ENCODE measurements around the gene PTPN7. TPM values are rescaled to one million over a fixed set of nuclear protein-coding genes. Genes with fewer than 3 reads are reported as not detected.
"Not testable (repeated sequence)": the region's sequence is repeated elsewhere in the genome, so short reads cannot be mapped to it uniquely, and the experiment has no call there.

Gene PTPN7
- total and polyA plus RNA-seq, 2 experiments from 2014 or later: 0.41 TPM; not detected in 1

- no peaks in the 10 kb centered on the region for H3K79me2 ChIP-seq
- peak; percentile 3 for TF ChIP-seq EZH2 (IDR thresholded peaks at IDR 0.05; ENCODE audit: borderline replicate concordance)
- no peak for TF ChIP-seq CTCF (IDR thresholded peaks at IDR 0.05; ENCODE audit: poor library complexity)
- no peaks in the 10 kb centered on the region for H4K20me1 ChIP-seq (ENCODE audit: insufficient read depth, poor library complexity, severe bottlenecking)
- H3K9me3 ChIP-seq (ENCODE audit: low read depth): no peaks in the 10 kb centered on the region
- H3K4me3 ChIP-seq: peak within 1 kb of the TSS; percentile 33
- H3K9me2 ChIP-seq (replicated peaks; ENCODE audit: insufficient read depth): no peaks in the 10 kb centered on the region
- H3K4me2 ChIP-seq: peak within 1 kb of the TSS; percentile 88
- H3K4me1 ChIP-seq (ENCODE audit: insufficient read depth): peaks cover 22% of the 10 kb centered on the region
- peak; percentile 58 for DNase-seq (ENCODE audit: low spot score)
- WGBS (ENCODE audit: low lambda C conversion rate, missing lambda C conversion rate): 7% methylated on average over 39 of the region's 61 CpGs
- H3K27me3 ChIP-seq: peaks cover 32% of the 10 kb centered on the region
- H2AFZ ChIP-seq: no peak within 1 kb of the TSS
- no peak within 1 kb of the TSS for H3K27ac ChIP-seq
- H3K36me3 ChIP-seq (replicated peaks; ENCODE audit: insufficient read depth, low read depth): no peaks in the 10 kb centered on the region
Observed at GRCh38 chr1:202193614-202194327, 33.4 kb upstream of the PTPN7 start, which contains the start of gene LGR6. Gene LGR6, plus strand, starts transcription at chr1:202193799. Its CDS starts 191 bp downstream, at chr1:202193990.

GRCh38 chr1:202192770-202193613, 32.6 kb upstream of the PTPN7 start:
- Histone ChIP-seq H3K27me3 (peaks cover 32% of the 10 kb centered on the region), H3K9me2 (replicated peaks; ENCODE audit: insufficient read depth) (no peaks in the 10 kb centered on the region), H3K4me3 (peak overlapping the region; percentile 33), H2AFZ (no peak overlapping the region), H3K79me2 (no peaks in the 10 kb centered on the region), H4K20me1 (ENCODE audit: insufficient read depth, poor library complexity, severe bottlenecking) (no peaks in the 10 kb centered on the region), H3K4me1 (ENCODE audit: insufficient read depth) (peaks cover 22% of the 10 kb centered on the region), H3K27ac (no peak overlapping the region), H3K9me3 (ENCODE audit: low read depth) (no peaks in the 10 kb centered on the region), H3K36me3 (replicated peaks; ENCODE audit: insufficient read depth, low read depth) (no peaks in the 10 kb centered on the region), H3K4me2 (peak overlapping the region; percentile 88)
- TF ChIP-seq EZH2phosphoT487 (IDR thresholded peaks at IDR 0.05; ENCODE audit: low read depth, severe bottlenecking, unreplicated experiment) (no peak), CTCF (IDR thresholded peaks at IDR 0.05; ENCODE audit: poor library complexity) (peak; percentile 76)
- 39% methylated on average over 18 of the region's 18 CpGs for WGBS (ENCODE audit: low lambda C conversion rate, missing lambda C conversion rate)
- DNase-seq (ENCODE audit: low spot score): peak; percentile 78

DNA sequence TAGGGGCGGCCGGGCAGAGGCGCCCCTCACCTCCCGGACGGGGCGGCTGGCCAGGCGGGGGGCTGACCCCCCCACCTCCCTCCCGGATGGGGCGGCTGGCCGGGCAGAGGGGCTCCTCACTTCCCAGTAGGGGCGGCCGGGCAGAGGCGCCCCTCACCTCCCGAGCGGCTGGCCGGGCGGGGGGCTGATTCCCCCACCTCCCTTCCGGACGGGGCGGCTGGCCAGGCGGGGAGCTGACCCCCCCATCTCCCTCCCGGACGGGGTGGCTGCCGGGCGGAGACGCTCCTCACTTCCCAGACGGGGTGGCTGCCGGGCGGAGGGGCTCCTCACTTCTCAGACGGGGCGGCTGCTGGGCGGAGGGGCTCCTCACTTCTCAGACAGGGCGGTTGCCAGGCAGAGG, 31.0 kb upstream of the PTPN7 start:
- peaks cover 22% of the 10 kb centered on the region for H3K4me1 ChIP-seq (ENCODE audit: insufficient read depth)
- not testable (repeated sequence) for H3K4me2 ChIP-seq; H3K79me2 ChIP-seq; H2AFZ ChIP-seq; H3K4me3 ChIP-seq; DNase-seq (ENCODE audit: low spot score); H3K27ac ChIP-seq; H3K9me2 ChIP-seq (replicated peaks; ENCODE audit: insufficient read depth); H4K20me1 ChIP-seq (ENCODE audit: insufficient read depth, poor library complexity, severe bottlenecking); H3K9me3 ChIP-seq (ENCODE audit: low read depth); H3K36me3 ChIP-seq (replicated peaks; ENCODE audit: insufficient read depth, low read depth)
- no CpG with 5 or more reads among the region's 33 CpGs for WGBS (ENCODE audit: low lambda C conversion rate, missing lambda C conversion rate)
- H3K27me3 ChIP-seq: peaks cover 29% of the 10 kb centered on the region
